ENCODE measurements around the gene NDUFS1.

Gene NDUFS1

DNA sequence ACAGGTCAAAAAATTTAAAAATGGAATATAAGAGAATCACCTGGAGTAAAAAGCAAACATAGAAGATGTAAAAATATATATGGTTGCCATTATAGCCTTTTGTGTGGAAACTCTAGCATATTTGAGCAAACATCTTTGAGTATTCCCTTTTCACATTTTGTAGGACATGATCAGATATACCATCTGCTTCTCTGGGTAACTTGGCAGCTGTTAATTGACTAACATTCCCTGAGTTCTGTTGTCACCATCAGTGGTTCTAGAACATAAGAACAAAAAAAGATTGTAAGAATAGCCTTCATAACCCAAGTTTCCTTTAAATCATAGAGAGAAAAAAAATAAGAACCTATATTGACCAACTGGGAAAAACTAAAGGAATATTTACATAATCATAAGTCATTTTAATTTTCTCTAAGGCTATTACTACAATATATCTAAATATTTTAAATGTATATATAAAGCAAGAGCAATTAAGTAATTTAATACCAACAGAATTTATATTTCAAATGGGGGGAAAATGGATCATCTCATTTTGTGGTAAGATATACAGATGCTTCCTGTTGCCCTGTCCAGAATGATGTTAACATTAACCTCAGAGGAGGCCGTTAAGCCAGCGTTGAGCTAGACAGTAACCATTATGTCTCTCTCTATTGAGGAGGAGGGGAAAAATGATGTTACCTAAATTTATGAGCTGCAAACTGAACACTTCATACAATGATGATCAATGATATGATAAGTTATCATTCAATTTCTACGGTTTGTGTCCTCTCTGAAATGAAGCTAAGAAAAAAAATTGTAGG lies 63.5 kb downstream of the NDUFS1 start:
- TF ChIP-seq ISL1 (CRISPR knock-in tag; IDR thresholded peaks at IDR 0.05): no peak
- TF ChIP-seq, protein P1, sequence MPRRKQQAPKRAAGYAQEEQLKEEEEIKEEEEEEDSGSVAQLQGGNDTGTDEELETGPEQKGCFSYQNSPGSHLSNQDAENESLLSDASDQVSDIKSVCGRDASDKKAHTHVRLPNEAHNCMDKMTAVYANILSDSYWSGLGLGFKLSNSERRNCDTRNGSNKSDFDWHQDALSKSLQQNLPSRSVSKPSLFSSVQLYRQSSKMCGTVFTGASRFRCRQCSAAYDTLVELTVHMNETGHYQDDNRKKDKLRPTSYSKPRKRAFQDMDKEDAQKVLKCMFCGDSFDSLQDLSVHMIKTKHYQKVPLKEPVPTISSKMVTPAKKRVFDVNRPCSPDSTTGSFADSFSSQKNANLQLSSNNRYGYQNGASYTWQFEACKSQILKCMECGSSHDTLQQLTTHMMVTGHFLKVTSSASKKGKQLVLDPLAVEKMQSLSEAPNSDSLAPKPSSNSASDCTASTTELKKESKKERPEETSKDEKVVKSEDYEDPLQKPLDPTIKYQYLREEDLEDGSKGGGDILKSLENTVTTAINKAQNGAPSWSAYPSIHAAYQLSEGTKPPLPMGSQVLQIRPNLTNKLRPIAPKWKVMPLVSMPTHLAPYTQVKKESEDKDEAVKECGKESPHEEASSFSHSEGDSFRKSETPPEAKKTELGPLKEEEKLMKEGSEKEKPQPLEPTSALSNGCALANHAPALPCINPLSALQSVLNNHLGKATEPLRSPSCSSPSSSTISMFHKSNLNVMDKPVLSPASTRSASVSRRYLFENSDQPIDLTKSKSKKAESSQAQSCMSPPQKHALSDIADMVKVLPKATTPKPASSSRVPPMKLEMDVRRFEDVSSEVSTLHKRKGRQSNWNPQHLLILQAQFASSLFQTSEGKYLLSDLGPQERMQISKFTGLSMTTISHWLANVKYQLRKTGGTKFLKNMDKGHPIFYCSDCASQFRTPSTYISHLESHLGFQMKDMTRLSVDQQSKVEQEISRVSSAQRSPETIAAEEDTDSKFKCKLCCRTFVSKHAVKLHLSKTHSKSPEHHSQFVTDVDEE (CRISPR knock-in tag; IDR thresholded peaks at IDR 0.05): no peak
- TF ChIP-seq ZNF565 (CRISPR knock-in tag; conservative IDR thresholded peaks at IDR 0.05; ENCODE audit: low read depth): no peak
- TF ChIP-seq TCF4 (CRISPR knock-in tag; IDR thresholded peaks at IDR 0.05; ENCODE audit: borderline replicate concordance): no peak
- TF ChIP-seq ZFP3 (CRISPR knock-in tag; IDR thresholded peaks at IDR 0.05): no peak
- no peak for TF ChIP-seq RARB (CRISPR knock-in tag; IDR thresholded peaks at IDR 0.05)
- no peak for TF ChIP-seq BACH2 (CRISPR knock-in tag; IDR thresholded peaks at IDR 0.05; ENCODE audit: borderline replicate concordance)
- TF ChIP-seq SNAI2 (CRISPR knock-in tag; IDR thresholded peaks at IDR 0.05): no peak
- ATAC-seq: no peak

DNA sequence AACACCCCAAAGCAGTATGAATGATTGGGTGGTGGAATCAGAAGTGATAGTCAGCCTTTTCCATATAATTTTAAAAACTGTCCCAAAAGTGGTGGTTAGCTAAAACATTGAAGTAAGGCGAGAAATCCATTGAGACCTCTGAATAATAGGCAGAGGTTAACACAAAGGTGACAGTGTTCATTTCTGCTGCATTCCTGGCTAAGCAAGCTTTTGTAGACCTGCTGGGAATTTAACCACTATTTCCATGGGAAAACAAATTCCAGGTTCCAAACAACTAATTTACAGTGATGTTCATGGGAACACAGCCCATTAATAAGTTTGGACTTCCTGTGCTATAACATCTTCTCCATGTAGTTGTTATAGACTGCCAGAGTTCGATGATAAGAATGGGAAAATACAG lies 66.9 kb downstream of the NDUFS1 start:
- TF ChIP-seq ISL1 (CRISPR knock-in tag; IDR thresholded peaks at IDR 0.05): no peak
- no peak for TF ChIP-seq ARNTL (CRISPR knock-in tag; IDR thresholded peaks at IDR 0.05; ENCODE audit: borderline replicate concordance, low read depth)
- no peak for TF ChIP-seq TOX (CRISPR knock-in tag; IDR thresholded peaks at IDR 0.05; ENCODE audit: borderline replicate concordance)
- TF ChIP-seq OSR1 (CRISPR knock-in tag; IDR thresholded peaks at IDR 0.05): no peak
- TF ChIP-seq RARB (CRISPR knock-in tag; IDR thresholded peaks at IDR 0.05): no peak
- TF ChIP-seq, protein P2, sequence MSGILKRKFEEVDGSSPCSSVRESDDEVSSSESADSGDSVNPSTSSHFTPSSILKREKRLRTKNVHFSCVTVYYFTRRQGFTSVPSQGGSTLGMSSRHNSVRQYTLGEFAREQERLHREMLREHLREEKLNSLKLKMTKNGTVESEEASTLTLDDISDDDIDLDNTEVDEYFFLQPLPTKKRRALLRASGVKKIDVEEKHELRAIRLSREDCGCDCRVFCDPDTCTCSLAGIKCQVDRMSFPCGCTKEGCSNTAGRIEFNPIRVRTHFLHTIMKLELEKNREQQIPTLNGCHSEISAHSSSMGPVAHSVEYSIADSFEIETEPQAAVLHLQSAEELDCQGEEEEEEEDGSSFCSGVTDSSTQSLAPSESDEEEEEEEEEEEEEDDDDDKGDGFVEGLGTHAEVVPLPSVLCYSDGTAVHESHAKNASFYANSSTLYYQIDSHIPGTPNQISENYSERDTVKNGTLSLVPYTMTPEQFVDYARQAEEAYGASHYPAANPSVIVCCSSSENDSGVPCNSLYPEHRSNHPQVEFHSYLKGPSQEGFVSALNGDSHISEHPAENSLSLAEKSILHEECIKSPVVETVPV (CRISPR knock-in tag; IDR thresholded peaks at IDR 0.05): no peak
- TF ChIP-seq TCF4 (CRISPR knock-in tag; IDR thresholded peaks at IDR 0.05; ENCODE audit: borderline replicate concordance): no peak
- no peak for TF ChIP-seq ZNF8 (CRISPR knock-in tag; IDR thresholded peaks at IDR 0.05)
- TF ChIP-seq, protein P3, sequence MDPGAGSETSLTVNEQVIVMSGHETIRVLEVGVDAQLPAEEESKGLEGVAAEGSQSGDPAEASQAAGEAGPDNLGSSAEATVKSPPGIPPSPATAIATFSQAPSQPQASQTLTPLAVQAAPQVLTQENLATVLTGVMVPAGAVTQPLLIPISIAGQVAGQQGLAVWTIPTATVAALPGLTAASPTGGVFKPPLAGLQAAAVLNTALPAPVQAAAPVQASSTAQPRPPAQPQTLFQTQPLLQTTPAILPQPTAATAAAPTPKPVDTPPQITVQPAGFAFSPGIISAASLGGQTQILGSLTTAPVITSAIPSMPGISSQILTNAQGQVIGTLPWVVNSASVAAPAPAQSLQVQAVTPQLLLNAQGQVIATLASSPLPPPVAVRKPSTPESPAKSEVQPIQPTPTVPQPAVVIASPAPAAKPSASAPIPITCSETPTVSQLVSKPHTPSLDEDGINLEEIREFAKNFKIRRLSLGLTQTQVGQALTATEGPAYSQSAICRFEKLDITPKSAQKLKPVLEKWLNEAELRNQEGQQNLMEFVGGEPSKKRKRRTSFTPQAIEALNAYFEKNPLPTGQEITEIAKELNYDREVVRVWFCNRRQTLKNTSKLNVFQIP (CRISPR knock-in tag; IDR thresholded peaks at IDR 0.05; ENCODE audit: borderline replicate concordance, low read depth): no peak
- TF ChIP-seq, protein P4, sequence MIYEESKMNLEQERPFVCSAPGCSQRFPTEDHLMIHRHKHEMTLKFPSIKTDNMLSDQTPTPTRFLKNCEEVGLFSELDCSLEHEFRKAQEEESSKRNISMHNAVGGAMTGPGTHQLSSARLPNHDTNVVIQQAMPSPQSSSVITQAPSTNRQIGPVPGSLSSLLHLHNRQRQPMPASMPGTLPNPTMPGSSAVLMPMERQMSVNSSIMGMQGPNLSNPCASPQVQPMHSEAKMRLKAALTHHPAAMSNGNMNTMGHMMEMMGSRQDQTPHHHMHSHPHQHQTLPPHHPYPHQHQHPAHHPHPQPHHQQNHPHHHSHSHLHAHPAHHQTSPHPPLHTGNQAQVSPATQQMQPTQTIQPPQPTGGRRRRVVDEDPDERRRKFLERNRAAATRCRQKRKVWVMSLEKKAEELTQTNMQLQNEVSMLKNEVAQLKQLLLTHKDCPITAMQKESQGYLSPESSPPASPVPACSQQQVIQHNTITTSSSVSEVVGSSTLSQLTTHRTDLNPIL (CRISPR knock-in tag; IDR thresholded peaks at IDR 0.05; ENCODE audit: low read depth): no peak
- TF ChIP-seq GLIS3 (CRISPR knock-in tag; IDR thresholded peaks at IDR 0.05): no peak
- no peak for TF ChIP-seq ZNF565 (CRISPR knock-in tag; conservative IDR thresholded peaks at IDR 0.05; ENCODE audit: low read depth)
- TF ChIP-seq, protein P1 (CRISPR knock-in tag; IDR thresholded peaks at IDR 0.05): no peak
- TF ChIP-seq PPARA (CRISPR knock-in tag; IDR thresholded peaks at IDR 0.05; ENCODE audit: borderline replicate concordance): no peak
- TF ChIP-seq, protein P5, sequence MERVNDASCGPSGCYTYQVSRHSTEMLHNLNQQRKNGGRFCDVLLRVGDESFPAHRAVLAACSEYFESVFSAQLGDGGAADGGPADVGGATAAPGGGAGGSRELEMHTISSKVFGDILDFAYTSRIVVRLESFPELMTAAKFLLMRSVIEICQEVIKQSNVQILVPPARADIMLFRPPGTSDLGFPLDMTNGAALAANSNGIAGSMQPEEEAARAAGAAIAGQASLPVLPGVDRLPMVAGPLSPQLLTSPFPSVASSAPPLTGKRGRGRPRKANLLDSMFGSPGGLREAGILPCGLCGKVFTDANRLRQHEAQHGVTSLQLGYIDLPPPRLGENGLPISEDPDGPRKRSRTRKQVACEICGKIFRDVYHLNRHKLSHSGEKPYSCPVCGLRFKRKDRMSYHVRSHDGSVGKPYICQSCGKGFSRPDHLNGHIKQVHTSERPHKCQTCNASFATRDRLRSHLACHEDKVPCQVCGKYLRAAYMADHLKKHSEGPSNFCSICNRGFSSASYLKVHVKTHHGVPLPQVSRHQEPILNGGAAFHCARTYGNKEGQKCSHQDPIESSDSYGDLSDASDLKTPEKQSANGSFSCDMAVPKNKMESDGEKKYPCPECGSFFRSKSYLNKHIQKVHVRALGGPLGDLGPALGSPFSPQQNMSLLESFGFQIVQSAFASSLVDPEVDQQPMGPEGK (CRISPR knock-in tag; IDR thresholded peaks at IDR 0.05; ENCODE audit: borderline replicate concordance): no peak
- TF ChIP-seq ZFP3 (CRISPR knock-in tag; IDR thresholded peaks at IDR 0.05): no peak
- no peak for TF ChIP-seq BACH2 (CRISPR knock-in tag; IDR thresholded peaks at IDR 0.05; ENCODE audit: borderline replicate concordance)
- no peak for ATAC-seq
